Natural killer cell treated with Interleukin-12 subunit alpha and Interleukin-12 subunit beta and Interleukin-15 and Interleukin-18, amount 100 ng/mL, for 72 hours (primary cell): ENCODE measurements around the gene DDX50. TPM values are rescaled to one million over a fixed set of nuclear protein-coding genes. Genes with fewer than 3 reads are reported as not detected.
"Not testable (repeated sequence)": the region's sequence is repeated elsewhere in the genome, so short reads cannot be mapped to it uniquely, and the experiment has no call there.

Source experiments
- ATAC-seq, 2 donors: fragments of 150-1000 bp; cut with Tn5 transposase in 1 of 2; sonication (Bioruptor Pico), chemical (Tn5 transposase) in 1 of 2; 2 replicates each; pipeline ENCODE4 v1.10.0; 2021
- DNase-seq: peaks from one replicate; pipeline ENCODE4 v3.0.0; 2022; ENCODE audit warnings: low spot score
- H3K27ac Mint-ChIP-seq, 2 donors: 1 replicate in 1 of 2; 2 replicates in 1 of 2; pipeline ENCODE4 v1.8.0; 2022; ENCODE audit warnings: mixed read lengths in 2 of 2, mild to moderate bottlenecking in 1 of 2, moderate library complexity in 1 of 2
- H3K27me3 Mint-ChIP-seq, 2 donors: 1 replicate in 1 of 2; 2 replicates in 1 of 2; pipeline ENCODE4 v1.8.0; 2022; ENCODE audit warnings: mixed read lengths in 2 of 2
- H3K36me3 Mint-ChIP-seq: one replicate; pipeline ENCODE4 v1.8.0; 2022; ENCODE audit warnings: mixed read lengths
- H3K4me1 Mint-ChIP-seq, 2 donors: 1 replicate in 1 of 2; 2 replicates in 1 of 2; pipeline ENCODE4 v1.8.0; 2022; ENCODE audit warnings: low read depth in 2 of 2, mixed read lengths in 2 of 2, mild to moderate bottlenecking in 1 of 2
- H3K4me3 Mint-ChIP-seq: one replicate; pipeline ENCODE4 v1.8.0; 2022; ENCODE audit warnings: mixed read lengths
- H3K9me3 Mint-ChIP-seq: 2 replicates; pipeline ENCODE4 v1.8.0; 2022; ENCODE audit warnings: mixed read lengths
- total RNA-seq, 2 donors: library from RNA; stranded (reverse); gene quantifications; one replicate each; pipeline ENCODE4 v1.2.3, GENCODE V29; 2022

The DDX50 gene
- total RNA-seq, 2 donors from 2014 or later, result 39.6 to 47.6 TPM

DNA sequence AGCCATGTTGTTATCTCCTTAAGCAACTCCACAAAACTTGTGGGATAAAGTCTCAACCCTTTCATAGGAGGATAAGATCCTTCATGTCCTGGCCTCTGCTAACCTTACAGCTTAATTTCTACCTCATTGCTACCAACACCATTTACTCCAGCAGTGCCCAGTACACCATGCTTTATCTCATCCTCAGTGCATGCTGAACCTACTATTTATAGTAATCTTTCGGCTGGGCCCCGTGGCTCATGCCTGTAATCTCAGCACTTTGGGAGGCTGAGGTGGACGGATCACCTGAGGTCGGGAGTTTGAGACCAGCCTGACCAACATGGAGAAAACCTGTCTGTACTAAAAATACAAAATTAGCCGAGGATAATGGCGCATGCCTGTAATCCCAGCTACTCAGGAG is 78.6 kb downstream of the DDX50 start:
- not testable (repeated sequence) for H3K4me3 Mint-ChIP-seq, H3K27ac Mint-ChIP-seq, DNase-seq, ATAC-seq, H3K4me1 Mint-ChIP-seq, H3K9me3 Mint-ChIP-seq, H3K27me3 Mint-ChIP-seq
- H3K36me3 Mint-ChIP-seq, result peaks cover 53% of the 10 kb centered on the region

- peaks cover 0 to under 1% of the 10 kb centered on the region in 2 donors for H3K4me1 Mint-ChIP-seq
- H3K36me3 Mint-ChIP-seq, result peaks cover 42% of the 10 kb centered on the region
- no peak overlapping the region for H3K27ac Mint-ChIP-seq
- H3K27me3 Mint-ChIP-seq, result no peaks in the 10 kb centered on the region
- DNase-seq (no peak), ATAC-seq (no peak)
- H3K4me3 Mint-ChIP-seq, result no peak overlapping the region
- H3K9me3 Mint-ChIP-seq, result no peaks in the 10 kb centered on the region
These were observed 80.0 kb downstream of the DDX50 start for GRCh38 chr10:68981074-68981473.

- no peaks in the 10 kb centered on the region for H3K27me3 Mint-ChIP-seq
- no peaks in the 10 kb centered on the region for H3K9me3 Mint-ChIP-seq
- H3K36me3 Mint-ChIP-seq, result peaks cover 35% of the 10 kb centered on the region
- no peak overlapping the region for H3K4me3 Mint-ChIP-seq
- H3K27ac Mint-ChIP-seq, result no peak overlapping the region
- peaks cover 3 to 5% of the 10 kb centered on the region in 2 donors for H3K4me1 Mint-ChIP-seq
- no peak for ATAC-seq
- no peak for DNase-seq
These were observed 81.3 kb downstream of the DDX50 start for GRCh38 chr10:68982389-68982788.

DNA sequence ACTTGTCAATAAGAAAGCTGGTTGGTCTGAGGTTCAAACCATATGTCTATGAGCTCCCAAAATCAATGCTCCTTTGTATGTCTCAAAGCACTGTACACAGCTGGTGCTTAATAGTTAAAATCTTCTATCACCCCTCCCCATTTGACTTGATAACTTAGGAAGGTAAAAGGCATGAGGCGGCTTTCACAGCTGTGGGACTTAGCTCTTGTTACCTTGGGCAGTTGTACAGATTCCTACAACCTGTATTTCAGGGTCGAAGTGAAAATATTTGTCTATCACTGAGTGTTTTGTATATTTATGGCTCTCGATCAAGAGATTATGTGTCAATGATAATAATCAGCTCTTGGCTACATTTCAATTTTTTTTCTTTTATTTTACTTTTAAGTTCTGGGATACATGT is 86.5 kb downstream of the DDX50 start:
- peaks cover 26 to 33% of the 10 kb centered on the region in 2 donors for H3K4me1 Mint-ChIP-seq
- H3K27me3 Mint-ChIP-seq, result no peaks in the 10 kb centered on the region
- DNase-seq (no peak), ATAC-seq (no peak)
- H3K4me3 Mint-ChIP-seq, result peak overlapping the region; percentile 93
- peak overlapping the region; percentile 12 to 93 for H3K27ac Mint-ChIP-seq
- H3K9me3 Mint-ChIP-seq, result no peaks in the 10 kb centered on the region
- H3K36me3 Mint-ChIP-seq, result peaks cover 11% of the 10 kb centered on the region

- H3K4me3 Mint-ChIP-seq, result peak within 1 kb of the TSS; percentile 93
- H3K9me3 Mint-ChIP-seq, result no peaks in the 10 kb centered on the region
- peaks cover 28 to 39% of the 10 kb centered on the region in 2 donors for H3K4me1 Mint-ChIP-seq
- ATAC-seq, result peak; percentile 90 to 91
- peaks cover 4% of the 10 kb centered on the region for H3K36me3 Mint-ChIP-seq
- peak; percentile 86 for DNase-seq
- H3K27ac Mint-ChIP-seq, result peak within 1 kb of the TSS; percentile 69 to 93
- no peaks in the 10 kb centered on the region for H3K27me3 Mint-ChIP-seq
These were observed 87.6 kb downstream of the DDX50 start, which contains the start of gene KIFBP for GRCh38 chr10:68988530-68989316. Gene KIFBP, plus strand, starts transcription at chr10:68988803. Its CDS starts 30 bp downstream, at chr10:68988833.

DNA sequence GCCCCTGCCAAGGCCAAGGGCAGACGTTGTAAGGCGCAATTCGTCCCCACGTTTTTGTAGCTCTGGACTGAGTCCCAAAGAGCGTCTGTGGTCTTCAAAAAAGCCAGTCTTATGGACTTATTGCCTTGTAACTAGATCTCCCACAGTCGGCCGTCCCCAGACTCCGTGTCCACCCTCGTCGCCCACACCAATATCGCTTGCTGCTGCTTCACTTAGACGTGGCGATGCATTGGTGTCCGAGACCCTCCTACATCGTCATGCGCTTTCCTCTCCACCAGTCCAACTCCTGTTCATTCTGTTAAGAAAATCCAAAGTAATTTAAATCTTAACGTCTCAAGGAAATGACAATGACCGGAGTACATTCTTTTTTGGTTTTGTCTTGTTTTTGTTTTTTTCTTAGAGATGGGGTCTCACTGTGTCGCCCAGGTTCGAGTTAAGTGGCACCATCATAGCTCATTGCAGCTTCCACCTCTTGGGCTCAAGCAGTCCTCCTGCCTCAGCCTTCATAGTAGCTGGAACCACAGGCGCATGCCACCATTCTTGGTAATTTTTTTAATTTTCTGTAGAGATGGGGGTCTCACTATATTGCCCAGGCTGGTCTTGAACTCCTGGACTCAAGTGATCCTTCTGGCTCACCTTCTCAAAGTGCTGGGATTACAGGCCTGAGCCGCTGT is 88.3 kb downstream of the DDX50 start:
- H3K36me3 Mint-ChIP-seq, result peaks cover under 1% of the 10 kb centered on the region
- H3K27ac Mint-ChIP-seq, result peak overlapping the region; percentile 69 to 93
- ATAC-seq, result no peak
- no peaks in the 10 kb centered on the region for H3K9me3 Mint-ChIP-seq
- H3K4me3 Mint-ChIP-seq, result peak overlapping the region; percentile 93
- no peak for DNase-seq
- peaks cover 28 to 39% of the 10 kb centered on the region in 2 donors for H3K4me1 Mint-ChIP-seq
- H3K27me3 Mint-ChIP-seq, result no peaks in the 10 kb centered on the region

DNA sequence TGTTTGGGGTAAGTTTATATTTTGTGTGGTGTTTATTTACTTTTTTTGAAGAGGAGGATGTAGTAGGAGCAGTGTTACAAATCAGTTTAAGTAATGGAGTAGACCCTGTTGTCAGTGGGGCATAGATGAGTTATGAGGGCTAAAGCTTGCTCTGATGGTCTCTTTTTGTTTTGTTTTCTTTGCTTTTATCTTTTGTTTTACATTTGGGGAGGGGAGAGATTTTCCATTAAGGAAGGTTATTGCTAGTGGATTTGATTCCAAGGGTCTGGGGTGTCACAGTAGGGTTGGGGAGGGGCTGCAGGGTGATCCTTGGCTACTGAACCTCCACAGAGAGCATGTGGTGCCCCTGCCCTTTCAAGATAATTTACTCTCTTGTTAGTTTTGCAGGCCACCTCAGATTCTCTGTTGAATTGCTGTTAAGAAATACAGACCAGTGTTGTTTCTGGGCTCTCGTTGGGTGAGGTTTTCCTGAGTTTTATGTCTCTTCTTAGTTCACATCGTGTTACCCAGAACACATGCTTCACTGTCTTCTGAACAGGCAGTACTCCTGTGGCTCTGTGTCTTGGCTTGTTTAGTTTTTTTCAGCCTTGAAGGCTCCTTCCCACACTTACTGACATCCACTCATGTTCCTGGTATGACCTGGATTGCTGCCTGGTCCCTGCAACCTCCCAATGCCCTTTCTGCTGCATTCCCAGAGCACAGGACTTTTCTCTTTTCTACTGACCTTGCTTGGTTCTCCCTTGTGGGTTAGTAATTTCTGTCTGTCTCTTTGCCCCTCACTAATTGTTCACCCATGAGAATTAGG is 91.7 kb downstream of the DDX50 start:
- Mint-ChIP-seq H3K27me3 (no peaks in the 10 kb centered on the region), H3K4me1 (peaks cover 32 to 42% of the 10 kb centered on the region in 2 donors), H3K36me3 (no peaks in the 10 kb centered on the region), H3K9me3 (no peaks in the 10 kb centered on the region), H3K4me3 (no peak overlapping the region), H3K27ac (peak overlapping the region in 1 of 2 donors; percentile 0)
- DNase-seq, result no peak
- ATAC-seq, result no peak

Other genes with a start within 250 kb of the DDX50 start
- gene CCAR1, start 180.1 kb upstream of the DDX50 start, total RNA-seq, result 100 to 1,000 TPM in 1 of 2 donors, 10 to 100 TPM in 1; 81.8 to 155 TPM
- under 1 TPM; 0.19 to 0.50 TPM for gene STOX1, start 73.8 kb upstream of the DDX50 start, total RNA-seq
- gene DDX21, start 54.9 kb downstream of the DDX50 start, total RNA-seq, result 100 to 1,000 TPM; 173 to 209 TPM
- gene KIFBP, start 87.5 kb downstream of the DDX50 start, total RNA-seq, result 10 to 100 TPM; 13.4 to 14.3 TPM
- gene SRGN, start 186.8 kb downstream of the DDX50 start, total RNA-seq, result 100 to 1,000 TPM; 268 to 486 TPM
- gene VPS26A, start 222.9 kb downstream of the DDX50 start, total RNA-seq, result 10 to 100 TPM; 38.8 to 54.8 TPM